Glutamatergic neuron (in vitro differentiated cells): ENCODE results near the gene ALX4. TPM values are rescaled to one million over a fixed set of nuclear protein-coding genes. Genes with fewer than 3 reads are reported as not detected.

Experiments used
- DNase-seq: peaks from one replicate; pipeline ENCODE4 v3.0.0; 2022
- H3K27ac Mint-ChIP-seq: one replicate; pipeline ENCODE4 v1.8.0; 2020; ENCODE audit warnings: mild to moderate bottlenecking, mixed read lengths, inconsistent platforms; ENCODE audit not compliant: unreplicated experiment
- H3K27me3 Mint-ChIP-seq: one replicate; pipeline ENCODE4 v1.8.0; 2020; ENCODE audit warnings: mild to moderate bottlenecking, moderate library complexity, mixed read lengths, inconsistent platforms; ENCODE audit not compliant: unreplicated experiment
- H3K36me3 Mint-ChIP-seq: one replicate; pipeline ENCODE4 v1.8.0; 2020; ENCODE audit warnings: mild to moderate bottlenecking, mixed read lengths, inconsistent platforms; ENCODE audit not compliant: unreplicated experiment
- H3K4me1 Mint-ChIP-seq: one replicate; pipeline ENCODE4 v1.8.0; 2020; ENCODE audit warnings: mild to moderate bottlenecking, low read depth, mixed read lengths, inconsistent platforms; ENCODE audit not compliant: unreplicated experiment
- H3K4me3 Mint-ChIP-seq: one replicate; pipeline ENCODE4 v1.8.0; 2020; ENCODE audit warnings: mild to moderate bottlenecking, mixed read lengths, inconsistent platforms; ENCODE audit not compliant: unreplicated experiment
- H3K9me3 Mint-ChIP-seq: one replicate; pipeline ENCODE4 v1.8.0; 2020; ENCODE audit warnings: mild to moderate bottlenecking, moderate library complexity, mixed read lengths, inconsistent platforms; ENCODE audit not compliant: unreplicated experiment
- total RNA-seq: library from RNA; stranded (reverse); fragmentation: NEBNext Ultra II Directional; extraction: Animal tissue kit (Norgen Biotek cat#: 25700); gene quantifications from one replicate; pipeline ENCODE4 v1.2.1, GENCODE V29; 2021; ENCODE audit not compliant: unreplicated experiment
- TF ChIP-seq, protein P1 (sequence below): fragments of 200-600 bp; sonication (generic); IDR thresholded peaks from one replicate; pipeline ENCODE4 v1.5.0; 2021; ENCODE audit not compliant: partially characterized antibody, unreplicated experiment

ALX4 gene
- total RNA-seq, 1 donor from 2014 or later: not detected

DNA sequence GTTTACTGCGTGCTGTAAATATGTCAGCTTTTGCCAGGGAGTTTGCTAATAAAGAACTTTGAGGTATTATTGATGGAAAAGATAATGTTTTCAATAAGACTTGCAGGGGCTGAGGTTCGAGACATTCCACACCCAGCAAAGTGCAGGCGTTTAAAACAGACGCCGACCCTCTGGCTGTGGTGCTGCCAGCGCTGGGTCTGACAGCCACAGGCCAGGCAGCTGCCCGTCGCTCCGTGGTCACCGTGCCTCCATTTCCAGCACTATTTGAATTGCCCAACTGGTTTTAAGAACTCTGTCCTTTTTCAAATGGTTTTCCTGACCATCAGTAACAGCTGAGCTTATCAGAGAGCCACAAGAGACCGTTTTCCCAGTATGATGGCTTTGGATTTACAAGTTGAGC lies 28.1 kb upstream of the ALX4 start:
- Mint-ChIP-seq H3K9me3 (peaks cover 4% of the 10 kb centered on the region), H3K4me1 (peaks cover 7% of the 10 kb centered on the region), H3K27ac (no peak overlapping the region), H3K4me3 (no peak overlapping the region), H3K36me3 (no peaks in the 10 kb centered on the region), H3K27me3 (peaks cover 7% of the 10 kb centered on the region)
- TF ChIP-seq, protein P1, sequence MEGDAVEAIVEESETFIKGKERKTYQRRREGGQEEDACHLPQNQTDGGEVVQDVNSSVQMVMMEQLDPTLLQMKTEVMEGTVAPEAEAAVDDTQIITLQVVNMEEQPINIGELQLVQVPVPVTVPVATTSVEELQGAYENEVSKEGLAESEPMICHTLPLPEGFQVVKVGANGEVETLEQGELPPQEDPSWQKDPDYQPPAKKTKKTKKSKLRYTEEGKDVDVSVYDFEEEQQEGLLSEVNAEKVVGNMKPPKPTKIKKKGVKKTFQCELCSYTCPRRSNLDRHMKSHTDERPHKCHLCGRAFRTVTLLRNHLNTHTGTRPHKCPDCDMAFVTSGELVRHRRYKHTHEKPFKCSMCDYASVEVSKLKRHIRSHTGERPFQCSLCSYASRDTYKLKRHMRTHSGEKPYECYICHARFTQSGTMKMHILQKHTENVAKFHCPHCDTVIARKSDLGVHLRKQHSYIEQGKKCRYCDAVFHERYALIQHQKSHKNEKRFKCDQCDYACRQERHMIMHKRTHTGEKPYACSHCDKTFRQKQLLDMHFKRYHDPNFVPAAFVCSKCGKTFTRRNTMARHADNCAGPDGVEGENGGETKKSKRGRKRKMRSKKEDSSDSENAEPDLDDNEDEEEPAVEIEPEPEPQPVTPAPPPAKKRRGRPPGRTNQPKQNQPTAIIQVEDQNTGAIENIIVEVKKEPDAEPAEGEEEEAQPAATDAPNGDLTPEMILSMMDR: no peak
- no peak for DNase-seq

DNA sequence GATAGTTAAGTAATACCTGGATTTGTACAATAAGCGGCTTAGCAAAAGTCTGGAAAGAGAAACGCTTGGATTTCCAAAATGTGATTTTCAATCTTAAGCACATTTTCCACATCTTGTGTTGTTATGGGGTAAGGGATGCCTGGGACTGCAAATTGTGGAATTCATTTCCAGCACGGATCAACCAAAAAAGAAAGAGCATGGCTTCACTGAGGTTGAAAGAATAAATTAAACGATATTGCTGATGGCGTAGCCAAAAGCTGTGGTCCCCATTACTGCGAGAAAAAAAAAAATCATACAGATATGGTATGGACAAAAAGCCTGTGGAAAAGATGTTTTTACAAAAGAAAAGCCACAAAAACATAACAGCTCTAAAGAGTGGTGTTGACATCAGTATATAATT lies 26.0 kb upstream of the ALX4 start:
- no peak for DNase-seq
- Mint-ChIP-seq H3K36me3 (no peaks in the 10 kb centered on the region), H3K27me3 (peaks cover 9% of the 10 kb centered on the region), H3K9me3 (peaks cover 7% of the 10 kb centered on the region), H3K27ac (no peak overlapping the region), H3K4me1 (peaks cover 7% of the 10 kb centered on the region), H3K4me3 (no peak overlapping the region)
- TF ChIP-seq, protein P1: no peak

DNA sequence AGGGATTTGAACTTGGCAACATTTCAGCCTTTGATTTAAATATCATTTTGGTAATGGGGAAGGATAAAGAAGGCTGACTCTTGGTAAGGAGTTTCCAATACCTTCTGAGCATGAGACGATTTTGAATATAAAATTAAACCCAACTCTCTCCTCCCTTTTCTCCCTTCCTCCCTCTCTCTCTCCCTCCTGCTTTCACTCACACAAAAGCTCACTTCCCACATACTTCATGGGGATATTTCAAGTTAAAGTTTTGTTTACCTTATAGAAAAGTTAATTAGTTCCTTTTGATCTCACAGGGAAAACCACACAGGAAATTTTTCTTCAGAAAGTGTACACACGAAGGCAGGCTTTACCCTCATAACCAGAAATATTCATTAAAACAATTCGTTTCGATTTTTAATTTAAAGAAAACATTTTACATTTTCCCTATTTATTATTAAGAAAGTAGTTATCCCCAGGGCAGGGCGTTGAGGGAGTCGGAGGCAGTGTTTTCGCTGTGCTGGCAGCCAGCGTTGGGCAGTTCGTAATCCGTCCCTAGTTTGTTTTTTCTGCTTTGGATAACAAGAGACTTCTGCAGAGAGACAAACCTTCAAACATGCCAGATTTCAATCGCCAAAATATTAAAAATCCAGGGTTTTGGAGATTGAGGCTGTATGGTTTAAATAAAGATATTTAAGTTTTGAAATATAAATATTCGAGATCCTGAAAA lies 25.3 kb upstream of the ALX4 start:
- peaks cover 9% of the 10 kb centered on the region for H3K27me3 Mint-ChIP-seq
- H3K27ac Mint-ChIP-seq: no peak overlapping the region
- no peaks in the 10 kb centered on the region for H3K36me3 Mint-ChIP-seq
- H3K4me1 Mint-ChIP-seq: peaks cover 7% of the 10 kb centered on the region
- H3K9me3 Mint-ChIP-seq: peaks cover 7% of the 10 kb centered on the region
- no peak for DNase-seq
- TF ChIP-seq, protein P1: no peak
- H3K4me3 Mint-ChIP-seq: no peak overlapping the region

DNA sequence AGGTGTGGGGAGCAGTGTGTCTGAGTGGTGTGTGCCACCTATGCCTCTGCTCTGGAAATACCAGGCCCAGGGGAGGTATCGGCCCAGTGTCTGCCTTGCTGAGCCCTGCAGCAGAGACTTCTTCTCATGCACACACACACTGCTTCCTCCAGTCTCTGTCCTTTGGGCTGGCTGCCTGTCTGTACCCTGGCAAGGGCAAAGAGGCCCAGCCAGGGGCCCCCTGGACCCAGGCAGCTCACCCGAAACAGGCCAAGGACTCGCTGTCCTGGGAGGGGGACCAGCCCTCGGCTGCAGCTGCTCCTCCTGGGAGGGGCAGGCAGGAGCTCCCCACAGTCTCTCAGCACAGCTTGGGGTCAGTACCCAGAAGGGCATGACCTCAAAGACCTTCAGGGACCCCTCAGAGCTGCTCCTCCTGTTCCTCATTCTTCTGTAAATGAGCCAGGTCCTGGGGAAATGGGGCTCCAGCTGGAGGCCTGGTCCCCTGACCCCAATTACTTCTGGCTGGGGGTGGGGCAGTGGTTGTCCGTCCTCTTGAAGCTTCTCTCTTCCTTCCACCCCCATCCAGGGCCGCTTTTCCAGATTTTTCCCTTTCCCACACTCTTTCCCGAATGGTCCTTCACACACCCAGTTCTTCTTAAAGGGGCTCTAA lies 24.5 kb upstream of the ALX4 start:
- Mint-ChIP-seq H3K27me3 (peaks cover 9% of the 10 kb centered on the region), H3K27ac (no peak overlapping the region), H3K36me3 (no peaks in the 10 kb centered on the region), H3K4me3 (no peak overlapping the region), H3K4me1 (peaks cover 7% of the 10 kb centered on the region), H3K9me3 (peaks cover 7% of the 10 kb centered on the region)
- no peak for DNase-seq
- TF ChIP-seq, protein P1: no peak
